Measurements from ENCODE around the gene CHAF1B.

DNA sequence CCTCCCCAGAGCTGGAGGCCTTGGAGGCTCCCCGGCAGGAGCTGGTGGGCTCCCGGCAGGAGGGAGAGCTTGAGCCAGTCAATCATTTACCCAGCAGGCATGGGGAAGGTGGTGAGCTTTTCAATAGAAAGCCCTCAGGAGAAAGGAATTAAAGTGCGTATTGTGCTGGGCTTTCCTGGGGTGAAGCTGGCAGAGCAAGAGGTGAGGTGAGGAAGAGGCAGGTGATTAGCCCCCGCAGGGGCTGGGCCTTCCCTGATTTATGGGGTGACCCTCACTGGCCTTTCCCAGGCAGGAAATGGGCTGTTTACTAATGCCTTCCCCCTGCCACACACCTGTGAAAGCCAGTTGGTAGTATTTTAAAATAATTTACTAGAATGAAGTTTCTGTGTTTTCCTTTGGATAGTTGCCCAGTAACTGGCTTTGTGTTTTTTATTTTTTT, 68.9 kb downstream of the CHAF1B start:
- TF ChIP-seq POLR2A (IDR thresholded peaks at IDR 0.05) (no peak), EP300 (IDR thresholded peaks at IDR 0.05) (no peak)
- TF ChIP-seq, protein P1, sequence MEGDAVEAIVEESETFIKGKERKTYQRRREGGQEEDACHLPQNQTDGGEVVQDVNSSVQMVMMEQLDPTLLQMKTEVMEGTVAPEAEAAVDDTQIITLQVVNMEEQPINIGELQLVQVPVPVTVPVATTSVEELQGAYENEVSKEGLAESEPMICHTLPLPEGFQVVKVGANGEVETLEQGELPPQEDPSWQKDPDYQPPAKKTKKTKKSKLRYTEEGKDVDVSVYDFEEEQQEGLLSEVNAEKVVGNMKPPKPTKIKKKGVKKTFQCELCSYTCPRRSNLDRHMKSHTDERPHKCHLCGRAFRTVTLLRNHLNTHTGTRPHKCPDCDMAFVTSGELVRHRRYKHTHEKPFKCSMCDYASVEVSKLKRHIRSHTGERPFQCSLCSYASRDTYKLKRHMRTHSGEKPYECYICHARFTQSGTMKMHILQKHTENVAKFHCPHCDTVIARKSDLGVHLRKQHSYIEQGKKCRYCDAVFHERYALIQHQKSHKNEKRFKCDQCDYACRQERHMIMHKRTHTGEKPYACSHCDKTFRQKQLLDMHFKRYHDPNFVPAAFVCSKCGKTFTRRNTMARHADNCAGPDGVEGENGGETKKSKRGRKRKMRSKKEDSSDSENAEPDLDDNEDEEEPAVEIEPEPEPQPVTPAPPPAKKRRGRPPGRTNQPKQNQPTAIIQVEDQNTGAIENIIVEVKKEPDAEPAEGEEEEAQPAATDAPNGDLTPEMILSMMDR (IDR thresholded peaks at IDR 0.05), result no peak

All from ovary (tissue), 3 donors.